ENCODE measurements around the gene CHCHD6.

The CHCHD6 gene

DNA sequence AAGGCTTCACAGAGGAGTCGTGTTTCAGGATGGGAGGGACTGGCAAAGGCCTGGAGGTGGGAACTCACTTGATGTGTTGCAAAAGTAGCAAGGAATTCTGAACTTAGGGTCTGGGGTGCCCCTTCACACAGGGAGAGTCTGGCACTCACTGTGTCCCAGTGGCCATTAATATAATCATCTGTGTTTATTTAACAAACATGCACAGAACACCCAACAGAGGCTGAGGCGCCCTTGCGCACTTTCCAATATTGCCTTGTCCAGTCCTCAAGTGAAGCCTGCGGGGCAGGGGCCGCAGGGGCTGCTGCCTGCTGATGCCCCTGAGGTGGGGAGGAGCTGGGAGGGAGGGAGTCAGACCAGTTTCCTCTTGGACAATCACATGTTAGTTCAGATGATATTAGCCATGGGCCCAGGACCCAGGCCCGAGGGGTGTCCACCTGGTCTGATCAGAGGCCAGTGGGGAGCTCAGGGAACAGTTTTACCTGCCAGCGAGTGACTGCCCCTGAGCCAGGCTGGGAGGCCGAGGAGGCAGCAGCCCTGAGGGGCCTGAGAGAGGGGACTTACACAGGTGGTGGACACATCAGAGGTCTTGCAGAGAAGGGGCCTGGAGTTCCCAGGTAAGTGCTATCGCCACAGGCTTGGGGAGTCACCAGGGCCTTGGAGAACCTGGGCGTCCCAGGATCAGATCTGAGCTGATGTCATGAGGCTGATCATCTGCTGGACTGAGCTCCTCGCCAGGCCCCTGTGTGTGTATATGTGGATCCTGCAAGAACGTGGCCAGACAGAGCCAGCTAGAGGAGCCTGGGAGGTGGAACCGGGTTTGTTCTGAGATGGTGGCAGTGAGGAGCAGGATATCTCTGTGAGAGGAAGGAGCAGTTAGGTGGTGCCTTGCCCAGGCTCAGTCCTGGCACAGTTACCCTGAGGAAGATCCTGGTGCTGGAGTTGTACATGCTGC, 35.3 kb upstream of the CHCHD6 start:
- in situ Hi-C loops (cut with MboI; ENCODE audit: low sequenced_read_pairs): no loop called here

DNA sequence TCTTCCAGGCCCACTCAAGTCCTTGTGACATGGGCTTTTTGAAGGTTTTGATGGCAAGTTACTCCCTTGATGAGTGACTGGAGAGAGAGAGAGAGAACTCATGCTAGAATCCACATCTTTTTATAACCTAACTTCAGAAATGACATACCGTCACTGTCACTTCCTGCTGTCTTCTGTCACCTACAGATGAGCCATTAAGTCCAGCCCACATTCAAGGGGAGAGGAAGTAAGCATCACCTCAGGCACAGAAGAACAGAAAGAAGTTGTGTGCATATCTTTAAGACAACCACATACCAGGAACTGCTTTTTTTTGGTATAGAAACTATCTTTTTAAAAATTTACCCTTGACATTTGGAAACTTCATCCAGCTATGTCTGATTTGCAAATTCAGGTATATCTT, 32.5 kb upstream of the CHCHD6 start:
- in situ Hi-C loops (cut with MboI; ENCODE audit: low sequenced_read_pairs): no loop called here

DNA sequence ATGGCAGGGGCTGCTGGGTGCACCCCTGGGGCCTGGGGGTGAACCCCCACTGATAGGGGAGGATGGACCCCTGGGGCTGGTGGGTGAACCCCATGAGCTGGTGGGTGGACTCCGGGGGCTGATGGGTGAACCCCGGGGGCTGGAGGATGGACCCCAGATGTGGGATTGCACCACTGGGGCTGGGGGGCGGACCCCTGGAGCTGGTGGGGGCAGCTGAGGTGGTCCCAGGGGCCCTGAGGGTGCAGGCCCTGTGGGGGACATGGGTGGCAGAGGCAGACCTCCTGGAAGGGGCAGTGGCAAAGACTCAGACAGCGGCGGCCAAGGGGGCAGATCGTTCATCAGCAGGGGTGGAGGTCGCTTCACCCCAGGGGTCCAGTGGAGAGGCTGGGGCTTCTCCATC, 31.7 kb upstream of the CHCHD6 start:
- in situ Hi-C loops (cut with MboI; ENCODE audit: low sequenced_read_pairs): no loop called here

DNA sequence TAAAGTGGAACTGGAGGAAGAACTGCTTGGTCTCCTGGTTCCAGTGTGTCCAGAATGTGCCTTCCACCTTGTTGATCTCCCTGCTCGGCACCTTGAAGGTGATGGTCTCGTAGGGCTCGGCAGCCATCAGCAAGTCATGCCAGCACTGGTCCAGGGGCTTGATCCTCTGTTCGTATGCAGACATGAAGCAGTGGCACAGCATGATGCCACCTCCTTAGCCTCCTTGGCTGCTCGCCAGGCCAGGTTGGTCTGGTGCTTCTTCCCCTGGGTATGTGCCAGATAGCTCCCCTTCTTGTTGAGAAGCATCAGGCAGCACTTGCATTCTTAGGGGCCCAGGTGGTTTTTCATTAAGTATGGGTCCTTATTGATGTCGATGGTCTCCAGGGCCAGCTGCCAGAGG, 31.3 kb upstream of the CHCHD6 start:
- in situ Hi-C loops (cut with MboI; ENCODE audit: low sequenced_read_pairs): no loop called here

DNA sequence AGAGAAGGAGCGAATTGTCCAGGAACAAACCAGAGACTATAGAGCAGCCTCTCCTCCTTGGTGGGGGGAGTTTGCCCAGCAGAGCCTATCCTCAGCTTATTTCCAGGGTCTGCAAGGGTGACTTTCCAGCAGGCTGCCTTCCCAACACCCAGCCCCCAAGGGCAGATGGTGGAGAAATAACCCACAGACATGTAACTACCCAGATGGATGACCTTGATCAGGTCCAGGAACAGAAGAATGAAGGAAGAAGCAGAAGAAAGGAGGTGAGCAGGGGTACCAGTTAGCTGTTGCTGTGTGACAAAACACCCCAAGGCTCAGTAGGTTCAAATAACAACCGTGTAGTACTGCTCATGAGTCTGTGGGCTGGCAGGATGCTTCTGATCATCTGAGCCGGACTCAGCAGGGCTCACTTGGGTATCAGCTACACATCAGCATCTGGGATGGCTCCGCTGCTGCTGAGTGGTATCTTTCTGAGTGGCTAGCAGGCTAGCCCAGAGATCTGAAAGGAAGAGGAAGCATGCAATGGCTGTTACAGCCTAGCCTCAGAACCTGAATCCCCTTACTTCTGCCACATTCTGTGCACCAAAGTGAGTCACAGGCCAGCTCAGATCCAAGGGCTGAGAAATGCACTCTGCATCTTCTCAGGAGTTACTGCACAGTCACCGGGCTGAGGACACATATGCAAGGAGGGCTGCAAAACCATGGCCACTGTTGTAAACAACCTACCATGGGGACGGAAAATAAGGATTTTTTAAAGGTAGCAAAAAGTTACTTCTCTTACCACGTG, 26.9 kb upstream of the CHCHD6 start:
- in situ Hi-C loops (cut with MboI; ENCODE audit: low sequenced_read_pairs): no loop called here

DNA sequence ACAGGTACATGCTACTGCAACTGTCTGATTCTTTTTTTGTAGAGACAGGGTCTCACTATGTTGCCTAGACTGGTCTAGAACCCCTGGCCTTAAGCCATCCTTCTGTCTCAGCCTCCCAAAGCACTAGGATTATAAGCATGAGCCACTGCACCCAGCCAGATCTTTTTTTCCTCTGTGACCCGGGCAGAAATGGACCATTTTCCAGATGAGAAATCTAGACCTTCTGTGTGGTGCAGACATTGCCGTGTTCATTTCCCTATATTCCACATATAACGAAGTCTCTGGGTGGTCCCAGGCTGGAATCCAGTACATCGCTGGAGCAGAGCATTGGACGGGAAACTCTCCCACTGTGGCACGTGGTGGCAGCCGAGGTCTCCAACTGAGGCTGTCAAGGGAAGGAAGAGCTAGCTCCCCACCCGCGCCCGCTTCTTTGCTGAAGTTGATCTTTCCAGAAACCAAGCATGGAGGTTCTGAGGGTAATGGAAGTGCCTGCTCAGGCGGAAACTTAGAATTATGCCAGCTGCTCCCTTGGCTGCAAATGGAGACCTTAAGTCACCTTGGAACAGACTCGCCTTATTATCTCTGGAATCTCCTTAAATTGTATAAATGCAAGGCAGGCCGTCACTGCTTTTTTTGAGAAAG, 26.1 kb upstream of the CHCHD6 start:
- in situ Hi-C loops (cut with MboI; ENCODE audit: low sequenced_read_pairs): no loop called here

DNA sequence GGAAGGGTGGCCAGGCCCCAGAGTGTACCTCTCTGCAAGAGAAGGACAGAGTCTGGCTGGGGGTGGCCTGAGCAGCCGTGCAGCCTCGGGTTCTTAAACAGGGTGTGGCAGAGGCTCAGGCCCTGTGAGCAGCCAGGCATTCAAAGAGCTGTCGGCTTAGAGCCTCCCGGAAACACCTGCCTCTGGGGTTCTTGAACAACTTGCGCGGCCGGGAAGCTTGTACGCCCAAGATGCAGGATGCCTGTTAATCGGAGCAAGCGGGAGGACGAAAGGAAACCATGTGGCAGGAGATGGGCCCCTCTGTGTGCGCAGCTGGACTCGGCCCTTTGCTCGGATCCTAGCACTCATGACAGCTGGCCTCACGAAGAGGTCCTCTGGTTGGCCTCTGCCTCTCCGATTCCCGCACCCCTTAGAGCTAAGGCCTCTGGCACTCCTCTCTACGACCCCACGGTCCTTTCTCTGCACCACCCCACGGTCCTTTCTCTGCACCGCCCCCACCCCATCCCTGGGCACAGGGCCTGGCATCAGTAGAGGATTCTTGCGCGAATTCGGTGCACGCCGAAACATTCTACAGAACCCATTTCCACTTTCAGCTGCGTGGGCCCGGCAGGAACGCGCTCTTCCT, 25.2 kb upstream of the CHCHD6 start:
- in situ Hi-C loops (cut with MboI; ENCODE audit: low sequenced_read_pairs): no loop called here

DNA sequence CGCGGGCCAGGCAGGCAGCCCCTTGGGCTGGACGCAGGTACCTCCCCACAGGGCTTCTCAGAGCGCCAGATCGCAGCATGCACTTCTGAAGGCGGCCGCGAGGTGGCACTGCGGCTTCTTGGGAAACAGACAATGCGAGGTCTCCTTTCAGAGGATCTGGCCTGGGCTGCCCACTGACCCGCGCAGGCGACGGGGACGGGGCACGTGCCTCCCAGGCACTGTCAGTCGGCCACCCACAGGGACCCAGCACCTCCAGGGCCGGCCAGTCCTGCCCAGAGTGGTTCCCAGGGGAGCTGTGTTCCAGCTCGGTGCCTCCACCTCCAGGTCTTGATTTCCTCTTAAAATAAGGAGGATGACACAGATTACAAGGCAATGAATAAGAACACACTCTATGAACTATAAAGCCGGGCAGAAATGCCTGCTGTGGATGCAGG, 24.7 kb upstream of the CHCHD6 start:
- in situ Hi-C loops (cut with MboI; ENCODE audit: low sequenced_read_pairs): no loop called here

DNA sequence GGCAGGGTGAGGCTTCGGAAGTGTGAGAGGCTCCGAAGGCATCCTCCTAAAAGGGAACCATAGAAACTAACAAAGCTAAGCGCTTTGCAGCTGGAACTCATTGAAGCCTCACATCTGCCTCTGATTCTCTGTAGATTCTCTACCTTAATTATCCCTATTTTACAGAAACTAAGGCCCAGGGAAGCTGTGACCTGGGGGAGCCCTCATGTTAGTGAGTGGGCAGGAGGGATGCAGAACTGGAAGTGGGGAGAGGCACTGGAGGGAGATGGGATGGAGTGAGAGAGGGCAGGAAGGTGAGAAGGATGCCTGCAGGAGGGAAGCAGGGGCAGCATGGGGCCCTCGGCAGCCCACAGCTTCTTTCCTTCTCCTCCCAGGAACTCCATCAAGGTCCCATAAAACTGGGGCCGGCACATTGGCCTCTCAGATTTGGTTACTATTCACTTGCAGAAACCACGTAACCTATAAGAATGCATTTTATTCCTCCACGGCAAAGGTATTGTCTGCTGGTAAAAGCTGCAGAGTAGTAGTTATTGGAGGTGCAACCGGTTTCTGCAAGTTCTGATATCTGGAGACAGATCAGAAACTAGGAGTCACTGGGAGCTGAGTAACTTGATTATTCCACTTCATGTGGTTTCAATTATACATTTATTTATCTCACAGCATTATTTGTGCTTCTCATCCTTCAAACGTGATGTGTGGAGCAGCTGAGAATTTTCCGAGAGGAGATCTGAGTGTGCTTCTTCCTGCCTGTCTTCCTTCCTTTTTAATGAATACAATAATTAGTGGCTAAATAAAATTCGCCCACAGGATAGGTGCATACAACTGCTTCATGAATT, 24.0 kb upstream of the CHCHD6 start:
- in situ Hi-C loops (cut with MboI; ENCODE audit: low sequenced_read_pairs): no loop called here

DNA sequence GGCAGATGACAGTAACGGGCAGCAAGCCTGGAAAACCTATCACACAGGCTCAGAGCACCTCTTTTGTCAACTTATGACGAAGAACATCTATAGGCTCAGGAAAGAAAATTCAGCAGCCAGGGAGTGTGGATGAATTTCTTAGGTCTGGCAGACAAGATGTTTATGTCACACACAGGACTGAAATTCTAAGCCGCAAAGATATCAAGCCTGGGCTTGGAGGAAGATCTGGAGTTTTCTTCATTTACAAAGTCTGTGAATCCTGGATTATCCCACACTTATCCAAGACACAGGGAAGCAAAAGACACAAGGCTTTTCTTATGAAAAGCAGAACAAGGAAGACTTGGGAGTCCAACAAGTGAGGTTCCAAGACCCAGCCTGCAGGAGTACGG, 23.4 kb upstream of the CHCHD6 start:
- in situ Hi-C loops (cut with MboI; ENCODE audit: low sequenced_read_pairs): no loop called here

DNA sequence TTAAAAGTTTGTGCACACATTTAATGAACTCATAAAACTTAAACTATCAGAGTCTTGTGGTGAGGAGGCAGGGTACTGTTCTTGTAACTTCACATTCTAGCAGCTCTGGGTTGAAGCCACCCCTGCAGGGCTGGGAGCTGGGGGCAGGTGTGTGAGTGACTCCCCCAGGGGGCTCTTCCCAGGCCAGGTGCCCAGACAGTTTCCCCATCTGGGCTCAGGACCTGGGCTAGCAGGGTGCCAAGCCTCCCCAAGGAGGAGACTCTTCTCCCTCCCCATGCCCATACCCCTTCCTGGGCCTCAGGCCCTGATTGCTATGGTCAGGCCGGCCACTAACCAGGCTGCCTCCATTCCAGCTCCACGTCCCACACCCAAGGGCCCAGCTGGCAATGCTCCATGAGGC, 22.0 kb upstream of the CHCHD6 start:
- in situ Hi-C loops (cut with MboI; ENCODE audit: low sequenced_read_pairs): no loop called here

DNA sequence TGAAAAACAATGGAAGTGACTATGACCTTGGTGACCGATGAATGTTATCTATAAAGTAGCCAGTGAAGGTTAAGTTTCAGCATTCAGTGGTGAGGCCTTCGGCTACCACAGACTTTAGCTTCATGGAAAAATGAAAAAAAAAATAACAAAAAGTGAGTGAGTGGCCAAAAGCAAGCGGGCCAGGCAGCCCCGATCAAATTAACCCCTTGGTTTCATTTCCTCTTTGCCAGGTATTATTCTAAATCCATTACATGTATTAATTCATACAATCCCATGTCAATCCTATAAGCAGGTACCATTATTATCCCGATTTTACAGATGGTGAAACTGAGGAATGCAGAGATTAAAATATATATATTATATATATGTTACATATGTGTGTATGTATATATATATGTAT, 21.0 kb upstream of the CHCHD6 start:
- in situ Hi-C loops (cut with MboI; ENCODE audit: low sequenced_read_pairs): no loop called here

DNA sequence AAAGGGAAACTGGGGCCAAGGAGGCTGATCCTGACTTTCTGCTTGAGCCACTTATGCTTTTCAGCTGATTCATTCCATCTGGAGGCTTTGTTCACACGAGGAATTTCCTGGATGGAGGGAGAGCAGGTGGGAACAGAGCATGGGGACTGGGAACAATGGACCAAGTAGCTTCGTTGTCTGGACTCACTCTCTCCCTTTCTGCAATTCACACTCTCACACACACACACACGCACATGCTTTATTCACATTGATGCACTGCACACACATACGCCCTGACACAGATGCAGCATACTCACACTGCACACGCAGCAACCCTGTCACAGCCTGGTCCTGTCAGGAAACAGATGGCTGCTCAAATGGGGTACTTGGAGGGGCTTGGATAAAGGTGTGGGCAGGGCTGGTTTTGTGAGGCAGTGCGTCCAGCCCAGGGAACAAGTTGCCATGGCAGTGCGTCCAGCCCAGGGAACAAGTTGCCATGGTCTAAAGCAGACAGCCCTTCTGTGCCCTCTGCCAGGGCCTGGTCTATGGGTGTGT, 19.8 kb upstream of the CHCHD6 start:
- in situ Hi-C loops (cut with MboI; ENCODE audit: low sequenced_read_pairs): no loop called here

DNA sequence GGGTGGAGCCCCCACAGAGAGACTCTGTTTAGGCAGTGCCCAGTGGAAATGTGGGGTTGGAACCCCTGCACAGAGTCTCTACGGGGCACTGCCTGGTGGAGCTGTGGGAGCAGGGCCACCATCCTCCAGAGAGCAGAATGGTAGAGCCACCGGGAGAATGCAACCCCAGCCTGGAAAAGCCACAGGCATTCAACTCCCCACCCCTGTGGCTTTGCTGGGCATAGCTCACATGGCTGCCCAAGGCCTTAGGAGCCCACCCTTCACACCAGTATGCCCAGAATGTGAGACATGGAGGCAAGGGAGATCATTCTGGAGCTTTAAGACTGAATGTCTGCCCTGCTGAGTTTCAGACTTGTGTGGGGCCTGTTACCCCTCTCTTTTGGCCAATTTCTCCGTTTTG, 19.0 kb upstream of the CHCHD6 start:
- in situ Hi-C loops (cut with MboI; ENCODE audit: low sequenced_read_pairs): no loop called here

DNA sequence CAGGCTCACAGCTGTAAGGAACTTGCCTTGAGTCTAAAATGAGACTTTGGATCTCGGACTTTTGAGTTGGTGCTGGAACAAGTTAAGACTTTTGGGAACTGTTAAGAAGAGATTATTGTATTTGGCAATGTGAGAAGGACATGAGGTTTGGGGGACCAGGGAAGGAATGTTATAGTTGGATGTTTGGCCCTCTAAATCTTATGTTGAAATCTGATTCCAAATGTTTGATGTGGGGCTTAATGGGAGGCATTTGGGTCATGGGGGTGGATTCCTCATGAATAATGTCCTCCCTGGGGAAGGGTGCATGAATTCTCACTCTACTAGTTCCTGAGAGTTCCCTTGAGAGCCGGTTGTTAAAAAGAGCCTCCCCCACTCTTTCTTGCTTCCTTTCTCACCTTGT, 18.5 kb upstream of the CHCHD6 start:
- in situ Hi-C loops (cut with MboI; ENCODE audit: low sequenced_read_pairs): no loop called here

DNA sequence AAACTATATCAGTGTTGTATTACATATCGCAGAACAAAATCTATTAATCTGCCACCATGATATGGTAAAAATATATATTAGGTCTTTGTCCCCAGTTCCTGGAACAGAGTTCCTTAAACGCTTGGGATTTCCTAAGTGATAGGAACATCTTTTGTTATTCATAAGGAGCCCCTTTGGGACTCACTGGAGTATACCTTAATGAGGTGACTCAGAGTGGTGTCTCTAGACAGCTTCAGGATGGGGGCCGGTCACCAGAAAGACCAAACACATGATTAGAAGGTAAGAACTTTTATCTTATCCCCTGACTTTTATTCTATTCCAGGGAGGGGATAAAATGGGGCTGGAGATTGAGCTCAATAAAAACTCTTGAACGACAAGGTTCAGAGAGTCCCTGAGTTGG, 12.3 kb upstream of the CHCHD6 start:
- in situ Hi-C loops (cut with MboI; ENCODE audit: low sequenced_read_pairs): no loop called here

DNA sequence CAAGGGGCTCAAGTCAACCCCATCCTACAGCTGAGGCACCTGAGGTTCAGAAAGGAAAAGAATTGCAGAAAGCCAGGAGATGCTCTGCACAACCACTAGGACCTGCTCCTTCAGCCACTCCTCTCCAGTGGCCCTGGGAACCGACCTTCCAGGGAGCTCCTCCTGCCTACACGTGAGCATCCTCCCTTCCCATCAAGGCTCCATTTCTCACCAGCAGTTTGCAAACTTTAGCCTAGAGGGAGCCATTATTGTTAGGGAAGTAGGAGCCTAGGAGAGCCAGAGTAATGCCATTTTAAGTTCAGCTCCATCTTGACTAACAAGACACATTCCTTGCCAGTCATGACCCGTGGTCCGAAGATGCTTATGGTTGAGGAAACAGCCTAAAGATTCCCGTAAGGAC, 11.2 kb upstream of the CHCHD6 start:
- in situ Hi-C loops (cut with MboI; ENCODE audit: low sequenced_read_pairs): no loop called here

DNA sequence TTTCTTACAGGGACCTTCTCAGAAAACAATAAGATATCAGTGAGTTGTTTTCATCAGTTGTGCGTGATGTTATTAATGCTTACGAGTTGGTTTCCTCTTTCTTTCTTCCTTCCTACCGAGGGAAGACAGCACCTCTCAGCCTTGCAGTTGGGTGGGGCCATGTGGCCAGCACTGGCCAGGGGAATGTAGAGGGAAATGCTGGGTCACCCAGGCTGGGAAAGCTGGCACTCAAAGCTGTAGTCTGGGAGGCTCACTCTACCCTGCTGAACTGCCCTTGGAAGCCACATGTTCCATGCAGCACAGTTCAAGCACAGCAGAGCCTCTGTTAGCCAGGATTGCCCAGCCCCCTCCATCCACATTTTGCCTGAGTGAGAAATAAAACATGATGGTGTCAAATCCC, 10.1 kb upstream of the CHCHD6 start:
- in situ Hi-C loops (cut with MboI; ENCODE audit: low sequenced_read_pairs): no loop called here

DNA sequence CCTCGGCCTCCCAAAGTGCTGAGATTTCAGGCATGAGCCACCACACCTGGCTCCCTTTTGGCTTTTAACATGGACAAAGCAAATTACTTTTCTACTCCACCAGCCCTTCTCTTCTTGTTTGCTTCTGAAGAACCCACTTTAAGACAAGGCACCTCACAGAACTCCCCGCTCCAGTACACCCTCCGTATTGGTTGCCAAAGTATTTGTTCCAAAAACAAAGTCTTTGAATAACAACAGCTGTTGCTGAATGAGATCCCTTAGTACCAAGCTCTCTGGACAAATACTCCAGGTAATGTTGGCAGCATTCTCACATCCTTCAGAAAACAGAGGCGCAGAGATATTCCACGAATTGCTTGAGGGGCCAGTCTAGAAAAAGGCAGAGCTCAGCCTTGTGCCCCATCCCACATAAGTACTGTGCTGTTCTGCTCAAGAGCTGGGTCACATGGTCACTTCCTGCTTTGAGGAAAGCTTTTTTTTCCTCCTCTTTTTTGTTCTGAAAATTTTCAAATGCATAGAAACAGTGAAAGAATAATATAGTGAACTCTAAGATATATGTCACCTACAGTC, 7.3 kb upstream of the CHCHD6 start:
- in situ Hi-C loops (cut with MboI; ENCODE audit: low sequenced_read_pairs): no loop called here

DNA sequence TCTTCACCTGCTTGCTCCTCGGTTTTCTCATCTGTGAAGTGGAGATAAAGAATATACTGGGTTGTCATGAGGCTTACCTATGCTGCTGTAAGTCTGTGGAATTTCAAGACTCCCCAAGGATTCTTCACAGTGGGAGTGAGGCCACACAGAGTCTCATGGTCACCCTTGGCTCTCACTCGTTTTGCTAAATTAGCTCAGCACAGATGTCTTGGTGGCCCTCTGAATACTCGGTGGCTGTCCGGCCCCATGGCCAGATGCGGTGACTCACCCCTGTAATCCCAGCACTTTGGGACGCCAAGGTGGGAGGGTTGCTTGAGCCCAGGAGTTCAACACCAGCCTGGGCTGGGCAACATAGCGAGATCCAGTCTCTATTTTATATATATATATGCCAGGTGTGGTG, 5.0 kb upstream of the CHCHD6 start:
- in situ Hi-C loops (cut with MboI; ENCODE audit: low sequenced_read_pairs): no loop called here
